ENCODE measurements around the gene IFNE. TPM values are rescaled to one million over a fixed set of nuclear protein-coding genes. Genes with fewer than 3 reads are reported as not detected.

IFNE gene
- total RNA-seq, 1 experiment from 2014 or later = 0.33 TPM

GRCh38 chr9:21470126-21470525, 12.0 kb downstream of the IFNE start:
- no peak overlapping the region for H3K4me2 ChIP-seq (ENCODE audit: low read length)
- H3K4me1 ChIP-seq (ENCODE audit: insufficient read depth, low read length) = no peaks in the 10 kb centered on the region
- H3K27me3 ChIP-seq (ENCODE audit: low read length) = no peaks in the 10 kb centered on the region
- DNase-seq (no peak), ATAC-seq (no peak)
- no peak for TF ChIP-seq CTCF (conservative IDR thresholded peaks at IDR 0.05; ENCODE audit: low read depth, low read length)
- TF ChIP-seq EZH2 (IDR thresholded peaks at IDR 0.05; ENCODE audit: low read length, unreplicated experiment) = no peak
- no peak for TF ChIP-seq EZH2phosphoT487 (IDR thresholded peaks at IDR 0.05; ENCODE audit: borderline replicate concordance, low read length)
- POLR2A ChIA-PET (ENCODE audit: unreplicated experiment) = no interaction called here
- CTCF ChIA-PET = no interaction called here
- no peaks in the 10 kb centered on the region for H3F3A ChIP-seq (ENCODE audit: low read length, unreplicated experiment)
- no peaks in the 10 kb centered on the region for H3K79me2 ChIP-seq (ENCODE audit: low read length)
- no peaks in the 10 kb centered on the region for H3K9me3 ChIP-seq (ENCODE audit: low read length)
- H3K36me3 ChIP-seq (ENCODE audit: low read depth, low read length) = no peaks in the 10 kb centered on the region
- H3K9ac ChIP-seq (ENCODE audit: low read length) = no peak overlapping the region
- H4K20me1 ChIP-seq (ENCODE audit: low read length) = no peaks in the 10 kb centered on the region
- H3K27ac ChIP-seq (ENCODE audit: low read length) = no peak overlapping the region
- BruUV-seq (replicated peaks) = no TSS peak
- H3K4me3 ChIP-seq (ENCODE audit: low read length) = no peak overlapping the region
- no peaks in the 10 kb centered on the region for H3K9me2 ChIP-seq (replicated peaks; ENCODE audit: low read length)
- no peak overlapping the region for H2AFZ ChIP-seq (ENCODE audit: low read length)
- intact Hi-C loops (cut with micrococcal nuclease) = no loop called here

GRCh38 chr9:21465859-21466518, 16.1 kb downstream of the IFNE start:
- H4K20me1 ChIP-seq (ENCODE audit: low read length) = no peaks in the 10 kb centered on the region
- H3K4me1 ChIP-seq (ENCODE audit: insufficient read depth, low read length) = no peaks in the 10 kb centered on the region
- BruUV-seq (replicated peaks) = no TSS peak
- no peak overlapping the region for H3K27ac ChIP-seq (ENCODE audit: low read length)
- intact Hi-C loops (cut with micrococcal nuclease) = loop anchor here (2.0 to 10.0 kb wide), 2 partner anchors 89 to 323 kb away; no protein-coding TSS in a partner anchor
- ChIA-PET CTCF (interaction anchor here (0.6 kb wide), 2 partner anchors 74 to 350 kb away, joined by 4 to 5 read pairs; no protein-coding TSS in a partner anchor), POLR2A (ENCODE audit: unreplicated experiment) (interaction anchor here (0.6 kb wide), 1 partner anchor 212 kb away, joined by 7 read pairs; no protein-coding TSS in a partner anchor)
- H3K4me3 ChIP-seq (ENCODE audit: low read length) = no peak overlapping the region
- no peak overlapping the region for H3K4me2 ChIP-seq (ENCODE audit: low read length)
- TF ChIP-seq CTCF (conservative IDR thresholded peaks at IDR 0.05; ENCODE audit: low read depth, low read length) = peak; percentile 79
- no peak for TF ChIP-seq EZH2 (IDR thresholded peaks at IDR 0.05; ENCODE audit: low read length, unreplicated experiment)
- TF ChIP-seq EZH2phosphoT487 (IDR thresholded peaks at IDR 0.05; ENCODE audit: borderline replicate concordance, low read length) = no peak
- no peaks in the 10 kb centered on the region for H3K36me3 ChIP-seq (ENCODE audit: low read depth, low read length)
- H3K27me3 ChIP-seq (ENCODE audit: low read length) = no peaks in the 10 kb centered on the region
- H3K9me2 ChIP-seq (replicated peaks; ENCODE audit: low read length) = no peaks in the 10 kb centered on the region
- DNase-seq (peak; percentile 77), ATAC-seq (peak; percentile 48; the same call in 1 of the 2 replicates)
- no peaks in the 10 kb centered on the region for H3F3A ChIP-seq (ENCODE audit: low read length, unreplicated experiment)
- no peak overlapping the region for H3K9ac ChIP-seq (ENCODE audit: low read length)
- H2AFZ ChIP-seq (ENCODE audit: low read length) = no peak overlapping the region
- no peaks in the 10 kb centered on the region for H3K79me2 ChIP-seq (ENCODE audit: low read length)
- no peaks in the 10 kb centered on the region for H3K9me3 ChIP-seq (ENCODE audit: low read length)

GRCh38 chr9:21465138-21465537, 17.0 kb downstream of the IFNE start:
- Histone ChIP-seq H3K36me3 (ENCODE audit: low read depth, low read length) (no peaks in the 10 kb centered on the region), H3K27ac (ENCODE audit: low read length) (no peak overlapping the region), H3K4me1 (ENCODE audit: insufficient read depth, low read length) (no peaks in the 10 kb centered on the region), H3F3A (ENCODE audit: low read length, unreplicated experiment) (no peaks in the 10 kb centered on the region), H4K20me1 (ENCODE audit: low read length) (no peaks in the 10 kb centered on the region), H2AFZ (ENCODE audit: low read length) (no peak overlapping the region), H3K9ac (ENCODE audit: low read length) (no peak overlapping the region), H3K79me2 (ENCODE audit: low read length) (no peaks in the 10 kb centered on the region), H3K9me2 (replicated peaks; ENCODE audit: low read length) (no peaks in the 10 kb centered on the region), H3K4me2 (ENCODE audit: low read length) (no peak overlapping the region), H3K4me3 (ENCODE audit: low read length) (no peak overlapping the region), H3K27me3 (ENCODE audit: low read length) (no peaks in the 10 kb centered on the region), H3K9me3 (ENCODE audit: low read length) (no peaks in the 10 kb centered on the region)
- ChIA-PET CTCF (interaction anchor here (0.6 kb wide), 1 partner anchor 351 kb away, joined by 4 read pairs; no protein-coding TSS in a partner anchor), POLR2A (ENCODE audit: unreplicated experiment) (no interaction called here)
- BruUV-seq (replicated peaks) = no TSS peak
- intact Hi-C loops (cut with micrococcal nuclease) = loop anchor here (10.0 kb wide), 1 partner anchor 90 kb away; no protein-coding TSS in a partner anchor
- DNase-seq = no peak
- no peak for TF ChIP-seq CTCF (conservative IDR thresholded peaks at IDR 0.05; ENCODE audit: low read depth, low read length)
- TF ChIP-seq EZH2phosphoT487 (IDR thresholded peaks at IDR 0.05; ENCODE audit: borderline replicate concordance, low read length) = no peak
- TF ChIP-seq EZH2 (IDR thresholded peaks at IDR 0.05; ENCODE audit: low read length, unreplicated experiment) = no peak
- no peak for ATAC-seq

All from PC-3 (cell line).